ENCODE results near the gene LRG1.
"Not testable (repeated sequence)": the region's sequence is repeated elsewhere in the genome, so short reads cannot be mapped to it uniquely, and the experiment has no call there.

Gene LRG1

GRCh38 chr19:4531562-4532165 lies 8.2 kb downstream of the LRG1 start:
- in situ Hi-C loops (cut with MboI; ENCODE audit: low sequenced_read_pairs) = no loop called here

DNA sequence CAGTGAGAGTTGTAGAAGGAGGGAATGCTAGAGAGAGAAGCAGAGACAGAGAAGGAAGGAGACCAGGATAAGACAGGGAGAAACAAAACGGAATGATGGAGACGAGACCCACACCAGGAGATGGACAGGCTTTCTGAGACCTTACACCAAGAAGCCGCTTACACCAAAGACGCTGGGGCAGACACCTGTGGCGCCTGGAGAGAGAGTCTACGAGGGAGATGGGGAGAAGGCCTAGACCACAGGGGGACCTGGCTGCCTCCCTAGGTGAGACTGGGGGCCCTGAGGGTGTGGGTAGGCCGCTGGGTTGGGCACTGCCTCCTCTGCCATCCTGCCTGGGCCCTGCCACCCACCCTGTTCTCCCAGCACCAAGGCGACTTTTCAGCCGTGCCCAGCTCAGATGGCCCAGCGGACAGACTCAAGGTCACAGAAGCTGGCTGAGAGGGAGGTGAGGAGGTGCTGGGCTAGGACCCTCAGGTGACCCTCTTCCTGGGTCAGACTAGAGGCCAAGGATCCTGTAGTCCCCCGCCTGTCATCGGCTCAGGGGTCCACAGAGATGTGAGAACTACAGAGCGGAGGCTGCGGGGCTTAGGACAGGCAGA lies 9.8 kb downstream of the LRG1 start:
- in situ Hi-C loops (cut with MboI; ENCODE audit: low sequenced_read_pairs) = no loop called here

GRCh38 chr19:4528843-4529242 lies 11.0 kb downstream of the LRG1 start:
- in situ Hi-C loops (cut with MboI; ENCODE audit: low sequenced_read_pairs) = no loop called here

DNA sequence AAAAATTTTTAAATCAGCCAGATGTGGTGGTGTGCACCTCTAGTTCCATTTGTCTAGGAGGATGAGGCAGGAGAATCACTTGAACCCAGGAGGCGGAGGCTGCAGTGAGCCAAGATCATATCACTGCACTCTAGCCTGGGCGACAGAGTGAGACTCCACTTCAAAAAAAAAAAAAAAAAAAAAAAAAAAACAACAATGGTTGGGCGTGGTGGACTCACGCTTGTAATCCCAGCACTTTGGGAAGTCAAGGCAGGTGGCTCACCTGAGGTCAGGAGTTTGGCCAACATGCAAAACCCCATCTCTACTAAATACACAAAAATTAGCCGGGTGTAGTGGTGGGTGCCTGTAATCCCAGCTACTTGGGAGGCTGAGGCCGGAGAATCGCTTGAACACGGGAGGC lies 12.5 kb downstream of the LRG1 start:
- in situ Hi-C loops (cut with MboI; ENCODE audit: low sequenced_read_pairs) = not testable (repeated sequence)

DNA sequence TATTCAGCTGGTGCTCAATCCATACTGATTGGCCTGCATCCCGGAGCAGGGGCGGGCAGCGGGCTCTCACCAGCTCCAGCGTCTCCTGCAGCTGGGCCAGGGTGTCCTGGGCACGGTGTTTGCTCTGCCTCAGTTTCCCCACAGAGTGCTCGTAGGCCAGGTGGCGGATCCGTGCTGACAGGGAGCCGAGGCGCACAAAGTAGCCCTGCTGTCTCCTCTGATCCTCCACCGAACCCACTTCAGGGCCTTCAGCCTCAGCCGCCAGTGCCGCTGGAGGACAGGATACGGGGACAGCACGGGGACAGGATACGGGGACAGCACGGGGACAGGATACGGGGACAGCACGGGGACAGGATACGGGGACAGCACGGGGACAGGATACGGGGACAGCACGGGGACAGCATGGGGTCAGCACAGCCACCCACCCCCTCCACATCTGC lies 14.3 kb downstream of the LRG1 start:
- in situ Hi-C loops (cut with MboI; ENCODE audit: low sequenced_read_pairs) = no loop called here

- in situ Hi-C loops (cut with MboI; ENCODE audit: low sequenced_read_pairs) = no loop called here
Observed at GRCh38 chr19:4524808-4525562, 14.9 kb downstream of the LRG1 start.

DNA sequence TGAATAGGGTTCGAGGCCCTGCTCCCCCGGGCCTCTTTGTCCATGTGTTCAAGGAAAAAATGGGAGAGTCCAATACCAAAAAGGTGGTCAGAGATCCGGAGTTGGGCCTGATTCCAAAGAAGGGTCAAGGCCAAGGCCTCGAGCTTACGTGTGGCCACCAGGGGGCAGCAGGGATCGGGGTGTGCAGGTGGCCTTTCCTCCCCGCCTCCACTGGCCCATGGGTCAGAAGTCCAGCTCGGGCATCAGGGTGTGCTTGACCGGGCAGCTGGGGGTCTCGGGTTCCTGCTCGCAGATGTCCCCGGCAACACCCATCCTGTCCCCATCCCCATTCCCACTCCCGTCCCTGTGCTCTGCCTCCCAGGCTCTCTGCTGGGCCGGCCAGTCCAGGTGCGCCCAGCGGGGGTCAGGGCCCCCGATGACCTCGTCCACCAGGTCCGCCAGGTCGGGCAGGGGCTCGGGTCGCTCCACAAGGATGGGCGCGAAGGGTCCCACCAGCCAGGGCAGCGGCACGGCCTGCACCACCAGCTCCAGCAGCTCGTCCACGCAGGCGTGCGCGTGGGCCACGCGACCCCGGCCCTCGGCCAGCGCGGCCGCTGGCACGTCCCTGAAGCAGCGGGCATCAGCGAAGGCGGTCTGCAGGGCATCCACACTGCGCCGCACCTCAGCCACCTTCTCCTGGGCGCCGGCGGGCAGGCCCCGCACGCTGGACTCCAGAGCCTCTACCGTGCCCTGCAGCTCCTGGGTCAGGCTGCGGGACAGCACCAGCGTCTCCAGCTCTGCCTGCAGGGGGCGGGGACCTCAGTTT lies 16.3 kb downstream of the LRG1 start:
- in situ Hi-C loops (cut with MboI; ENCODE audit: low sequenced_read_pairs) = no loop called here

GRCh38 chr19:4522291-4523002 lies 17.4 kb downstream of the LRG1 start:
- in situ Hi-C loops (cut with MboI; ENCODE audit: low sequenced_read_pairs) = no loop called here

GRCh38 chr19:4521888-4522242 lies 18.0 kb downstream of the LRG1 start:
- in situ Hi-C loops (cut with MboI; ENCODE audit: low sequenced_read_pairs) = no loop called here

DNA sequence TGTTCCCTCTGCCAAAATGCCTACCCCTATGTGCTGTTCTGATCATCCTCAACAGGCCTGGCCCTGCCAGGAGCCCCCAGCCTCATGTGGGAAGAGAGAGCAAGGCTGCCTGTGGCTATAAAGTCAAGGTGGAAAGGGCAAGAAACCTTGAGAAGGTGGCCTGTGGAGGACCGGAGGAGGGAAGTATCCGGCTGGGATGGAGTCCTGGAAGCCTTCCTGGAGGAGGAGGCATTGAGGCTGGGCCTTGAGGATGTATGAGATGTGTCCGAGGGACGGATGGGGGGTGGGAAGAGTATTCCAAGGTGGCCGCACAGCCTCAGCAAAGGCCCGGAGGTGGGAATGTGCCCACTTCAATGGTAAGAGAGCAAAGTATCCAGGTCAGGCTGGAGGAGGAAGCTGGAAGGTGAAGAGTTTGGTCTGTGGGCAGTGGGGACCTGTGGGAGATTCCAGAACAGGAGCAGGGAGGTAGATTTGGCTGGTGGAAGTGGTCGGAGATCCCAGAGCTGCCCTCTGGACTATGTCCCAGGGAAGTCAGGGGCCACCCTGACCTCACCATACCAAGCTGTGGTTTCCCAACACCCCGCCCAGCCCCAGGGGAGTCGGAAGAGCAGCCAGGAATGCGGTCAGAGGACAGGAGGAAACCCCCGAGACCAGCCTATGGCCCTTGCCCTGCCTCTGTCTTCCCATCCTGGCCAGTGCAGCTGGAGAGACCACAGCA lies 18.5 kb downstream of the LRG1 start:
- in situ Hi-C loops (cut with MboI; ENCODE audit: low sequenced_read_pairs) = no loop called here

DNA sequence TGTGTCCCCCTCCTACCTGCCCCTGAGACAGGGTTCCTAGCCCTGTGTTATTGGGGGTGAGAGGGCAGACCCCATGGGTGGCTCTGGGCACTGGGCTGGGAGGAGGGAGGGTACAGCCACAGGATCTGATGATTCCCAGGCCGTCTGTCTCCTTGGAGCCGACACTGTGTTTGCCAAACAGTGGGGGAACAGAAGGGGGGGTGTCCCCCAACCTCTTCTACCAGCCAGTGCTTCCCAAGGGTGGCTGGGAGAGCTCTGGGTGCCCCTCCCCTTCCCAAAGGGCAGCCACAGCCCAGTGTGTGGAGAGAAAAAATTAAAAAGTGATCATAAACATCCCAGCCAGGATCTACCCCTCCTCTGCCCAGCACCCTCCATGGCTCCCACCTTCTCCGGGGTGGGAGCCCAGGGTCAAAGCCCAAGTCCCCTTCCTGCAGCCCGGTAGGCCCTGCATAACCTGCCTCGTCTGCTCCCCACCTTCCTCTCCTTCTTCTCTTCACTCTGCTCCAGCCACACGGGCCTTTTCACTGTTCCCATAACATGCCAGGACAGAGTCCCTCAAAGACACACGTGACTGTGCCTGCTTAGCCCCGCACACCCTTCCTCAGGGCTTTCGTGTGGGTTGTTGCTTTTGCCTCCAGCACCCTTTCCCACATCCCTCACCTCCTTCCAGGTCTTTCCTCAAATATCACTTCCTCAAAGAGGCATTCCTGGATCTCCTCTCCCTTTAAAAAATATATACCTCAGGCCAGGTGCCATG lies 20.1 kb downstream of the LRG1 start:
- in situ Hi-C loops (cut with MboI; ENCODE audit: low sequenced_read_pairs) = no loop called here

GRCh38 chr19:4519172-4519496 lies 20.7 kb downstream of the LRG1 start:
- in situ Hi-C loops (cut with MboI; ENCODE audit: low sequenced_read_pairs) = no loop called here

GRCh38 chr19:4518345-4519171 lies 21.3 kb downstream of the LRG1 start, which contains the start of gene PLIN4:
Gene PLIN4 (minus strand): TSS chr19:4518486. CDS start chr19:4518272, 214 bp downstream.
- in situ Hi-C loops (cut with MboI; ENCODE audit: low sequenced_read_pairs) = no loop called here

- in situ Hi-C loops (cut with MboI; ENCODE audit: low sequenced_read_pairs) = no loop called here
Observed at GRCh38 chr19:4517451-4518057, 22.3 kb downstream of the LRG1 start.

DNA sequence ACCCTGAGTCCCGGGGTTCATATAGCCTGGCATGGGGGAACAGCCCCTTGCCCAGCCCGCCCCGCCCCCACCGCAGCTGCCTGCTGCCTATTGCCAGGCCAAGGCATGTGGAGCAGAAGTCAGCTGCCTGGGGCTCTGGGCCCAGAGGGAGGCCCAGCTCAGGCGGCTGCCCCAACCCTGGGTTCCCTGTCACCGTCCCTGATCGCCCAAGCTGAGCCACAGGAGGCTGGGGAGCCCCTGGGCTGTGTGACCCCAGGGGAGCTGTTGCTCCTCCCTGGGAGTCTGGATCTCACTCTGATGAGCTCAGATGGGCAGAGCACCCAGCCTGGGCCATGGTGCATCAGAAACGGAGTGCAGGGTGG lies 22.9 kb downstream of the LRG1 start:
- in situ Hi-C loops (cut with MboI; ENCODE audit: low sequenced_read_pairs) = no loop called here

GRCh38 chr19:4516199-4516938 lies 23.5 kb downstream of the LRG1 start:
- in situ Hi-C loops (cut with MboI; ENCODE audit: low sequenced_read_pairs) = no loop called here

DNA sequence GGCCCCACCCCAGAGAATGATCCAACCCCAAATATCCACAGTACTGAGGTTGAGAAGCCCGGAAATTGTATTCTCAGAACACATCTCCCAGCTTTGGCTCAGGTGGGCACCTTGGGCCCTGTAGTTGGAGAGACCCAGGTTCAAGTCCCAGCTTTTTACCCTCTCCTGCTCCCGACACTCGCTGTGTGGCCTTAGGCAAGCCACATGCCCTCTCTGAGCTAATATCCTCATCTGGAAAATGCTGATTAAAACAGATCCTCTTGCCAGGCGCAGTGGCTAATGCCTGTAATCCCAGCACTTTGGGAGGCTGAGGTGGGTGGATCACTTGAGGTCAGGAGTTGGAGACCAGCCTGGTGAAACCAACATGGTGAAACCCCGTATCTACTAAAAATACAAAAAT lies 24.1 kb downstream of the LRG1 start:
- in situ Hi-C loops (cut with MboI; ENCODE audit: low sequenced_read_pairs) = no loop called here

DNA sequence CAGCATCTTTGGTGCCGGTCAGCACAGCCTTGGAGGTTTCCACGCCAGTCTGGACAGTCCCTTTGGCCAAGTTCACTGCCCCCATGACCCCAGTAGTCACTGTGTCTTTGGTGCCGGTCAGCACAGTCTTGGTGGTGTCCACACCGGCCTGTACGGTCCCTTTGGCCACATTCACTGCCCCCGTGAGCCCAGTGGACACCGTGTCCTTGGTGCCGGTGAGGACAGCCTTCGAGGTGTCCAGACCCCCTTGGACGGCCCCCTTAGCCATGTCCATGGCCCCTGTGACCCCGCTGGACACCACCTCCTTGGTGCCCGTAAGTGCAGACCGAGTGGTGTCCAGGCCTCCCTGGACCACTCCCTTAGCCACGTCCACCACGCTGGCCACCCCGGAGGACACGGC lies 26.6 kb downstream of the LRG1 start:
- in situ Hi-C loops (cut with MboI; ENCODE audit: low sequenced_read_pairs) = no loop called here

All from HL-60/S4 treated with retinoic acid at 250 ng/mL for 4 days and 3 days (cell line).